ENCODE measurements around the gene FAM117A. TPM values are rescaled to one million over a fixed set of nuclear protein-coding genes. Genes with fewer than 3 reads are reported as not detected.

FAM117A gene
- total and polyA plus RNA-seq, 4 experiments from 2014 or later, result 61.2 to 102 (median 84.2) TPM

DNA sequence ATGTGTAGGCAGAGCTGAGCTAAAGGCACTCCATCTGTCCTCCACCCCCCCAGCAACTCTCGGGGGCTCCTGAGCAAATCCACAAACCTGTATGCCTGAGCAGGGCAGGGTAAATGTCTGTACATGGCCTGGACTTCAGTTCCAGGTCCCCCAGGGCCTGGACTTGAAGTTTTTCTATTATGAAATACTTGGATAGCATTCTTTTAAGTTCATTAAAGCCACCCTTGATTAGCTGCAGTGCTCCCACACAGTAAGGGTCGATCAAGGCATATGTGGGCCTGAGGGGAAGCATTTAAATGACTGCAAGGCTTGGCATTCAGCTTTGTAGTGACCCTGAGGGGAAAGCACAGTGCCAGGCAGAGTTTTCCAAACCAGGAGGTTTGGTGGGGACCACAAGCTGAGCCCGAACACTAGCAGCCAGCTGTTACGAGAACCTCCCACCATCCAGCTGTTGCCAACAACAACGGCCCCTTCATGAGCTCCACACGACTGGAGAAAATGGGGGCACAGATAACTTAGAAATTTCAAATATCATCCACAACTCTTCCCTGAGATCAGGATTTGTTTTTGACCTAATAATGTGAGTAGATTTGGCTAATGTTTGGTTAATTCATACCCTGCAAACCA lies 6.7 kb downstream of the FAM117A start:
- intact Hi-C loops (cut with micrococcal nuclease), result no loop called here
- ChIA-PET CTCF (ENCODE audit: partially characterized antibody) (interaction anchor here (0.9 to 4.2 kb wide), 8 partner anchors 10 to 240 kb away, joined by 3 to 23 read pairs (median 3); no protein-coding TSS in a partner anchor), POLR2A (ENCODE audit: partially characterized antibody) (interaction anchor here (0.8 to 14.3 kb wide), 5 partner anchors 7 to 61 kb away, joined by 3 to 427 read pairs (median 156); partner anchors contain the start of gene SLC35B1)
- H3K27me3 ChIP-seq (ENCODE audit: insufficient read depth, low read length), result no peaks in the 10 kb centered on the region
- H3K4me3 ChIP-seq (ENCODE audit: low read length in 2 of 2), result peak overlapping the region in 1 of 2 donors; percentile 5
- no peak for DNase-seq
- H3K36me3 ChIP-seq (ENCODE audit: insufficient read depth, low read length), result peaks cover 13% of the 10 kb centered on the region
- H3K4me1 Mint-ChIP-seq, result peaks cover 64 to 95% (median 84%) of the 10 kb centered on the region in 4 donors
- peaks cover 95% of the 10 kb centered on the region for H3K4me1 ChIP-seq (ENCODE audit: insufficient read depth, low read length)
- H3K27ac ChIP-seq (ENCODE audit: low read depth, low read length), result peak overlapping the region; percentile 3
- H3K27ac Mint-ChIP-seq, result peak overlapping the region; percentile 41 to 86 (median 80)
- H3K9me3 Mint-ChIP-seq, result no peaks in the 10 kb centered on the region
- no peaks in the 10 kb centered on the region for H3K27me3 Mint-ChIP-seq
- H3K9me3 ChIP-seq (ENCODE audit: control insufficient read depth in 1 of 2, low read length in 2 of 2), result no peaks in the 10 kb centered on the region
- H3K36me3 Mint-ChIP-seq, result peaks cover 23 to 75% of the 10 kb centered on the region in 2 donors
- peak overlapping the region in 3 of 8 donors; percentile 5 to 59 (median 36) for H3K4me3 Mint-ChIP-seq

DNA sequence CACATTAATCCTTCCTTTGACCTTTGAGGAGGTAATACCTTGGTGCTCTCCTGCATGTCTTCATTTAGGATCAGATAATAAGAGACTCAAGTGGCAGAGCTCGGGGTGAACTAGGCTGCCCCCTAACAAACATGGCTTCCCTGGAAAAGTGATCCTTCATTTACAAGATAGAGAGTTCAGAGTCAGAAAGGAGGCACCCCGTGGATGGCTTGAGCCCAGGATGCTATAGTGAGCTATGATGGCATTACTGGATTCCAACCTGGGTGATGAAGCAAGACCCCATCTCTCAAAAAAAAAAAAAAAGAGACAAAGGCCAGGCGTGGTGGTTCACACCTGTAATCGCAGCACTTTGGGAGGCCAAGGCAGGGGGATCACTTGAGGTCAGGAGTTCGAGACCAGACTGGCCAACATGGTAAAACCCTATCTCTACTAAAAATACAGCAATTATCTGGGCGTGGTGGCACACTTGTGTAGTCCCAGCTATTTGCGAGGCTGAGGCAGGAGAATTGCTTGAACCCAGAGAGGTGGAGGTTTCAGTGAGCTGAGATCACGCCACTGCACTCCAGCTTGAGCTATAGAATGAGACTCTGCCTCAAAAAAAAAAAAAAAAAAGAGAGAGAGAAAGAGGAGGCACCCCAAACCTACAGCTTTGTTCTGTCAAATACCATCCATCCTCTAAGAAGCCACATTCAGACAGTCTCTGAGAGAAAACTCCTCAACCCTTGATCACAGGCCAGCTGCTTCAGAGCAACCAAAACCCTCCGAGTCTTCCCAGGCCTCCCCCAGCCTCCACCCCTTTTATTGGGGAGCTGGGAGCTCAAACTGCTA lies 7.4 kb downstream of the FAM117A start:
- H3K36me3 ChIP-seq (ENCODE audit: insufficient read depth, low read length), result peaks cover 13% of the 10 kb centered on the region
- Mint-ChIP-seq H3K4me3 (peak overlapping the region in 6 of 8 donors; percentile 3 to 62 (median 46)), H3K36me3 (peaks cover 24 to 73% of the 10 kb centered on the region in 2 donors), H3K27ac (peak overlapping the region; percentile 74 to 93 (median 80)), H3K27me3 (no peaks in the 10 kb centered on the region), H3K4me1 (peaks cover 60 to 90% (median 81%) of the 10 kb centered on the region in 4 donors), H3K9me3 (no peaks in the 10 kb centered on the region)
- H3K4me1 ChIP-seq (ENCODE audit: insufficient read depth, low read length), result peaks cover 92% of the 10 kb centered on the region
- no peaks in the 10 kb centered on the region for H3K27me3 ChIP-seq (ENCODE audit: insufficient read depth, low read length)
- H3K9me3 ChIP-seq (ENCODE audit: control insufficient read depth in 1 of 2, low read length in 2 of 2), result no peaks in the 10 kb centered on the region
- H3K4me3 ChIP-seq (ENCODE audit: low read length in 2 of 2), result peak overlapping the region in 1 of 2 donors; percentile 5
- intact Hi-C loops (cut with micrococcal nuclease), result no loop called here
- DNase-seq, result no peak
- peak overlapping the region; percentile 11 for H3K27ac ChIP-seq (ENCODE audit: low read depth, low read length)
- POLR2A ChIA-PET (ENCODE audit: partially characterized antibody), result interaction anchor here (0.8 to 14.3 kb wide), 7 partner anchors 7 to 60 kb away, joined by 3 to 427 read pairs (median 6); partner anchors contain the start of gene SLC35B1
- CTCF ChIA-PET (ENCODE audit: partially characterized antibody), result interaction anchor here (0.7 to 4.2 kb wide), 11 partner anchors 9 to 419 kb away, joined by 3 to 23 read pairs (median 3); no protein-coding TSS in a partner anchor

GRCh38 chr17:49755663-49756283 lies 8.2 kb downstream of the FAM117A start:
- peak overlapping the region; percentile 44 for H3K27ac ChIP-seq (ENCODE audit: low read depth, low read length)
- H3K4me3 Mint-ChIP-seq, result peak overlapping the region in 7 of 8 donors; percentile 15 to 73 (median 54)
- no peak for DNase-seq
- H3K27me3 Mint-ChIP-seq, result no peaks in the 10 kb centered on the region
- H3K27ac Mint-ChIP-seq, result peak overlapping the region; percentile 74 to 95 (median 81)
- H3K9me3 Mint-ChIP-seq, result no peaks in the 10 kb centered on the region
- CTCF ChIA-PET (ENCODE audit: partially characterized antibody), result interaction anchor here (0.9 to 2.1 kb wide), 6 partner anchors 16 to 47 kb away, joined by 3 to 9 read pairs (median 4); no protein-coding TSS in a partner anchor
- H3K27me3 ChIP-seq (ENCODE audit: insufficient read depth, low read length), result no peaks in the 10 kb centered on the region
- H3K9me3 ChIP-seq (ENCODE audit: control insufficient read depth in 1 of 2, low read length in 2 of 2), result no peaks in the 10 kb centered on the region
- H3K4me3 ChIP-seq (ENCODE audit: low read length in 2 of 2), result no peak overlapping the region
- peaks cover 92% of the 10 kb centered on the region for H3K4me1 ChIP-seq (ENCODE audit: insufficient read depth, low read length)
- intact Hi-C loops (cut with micrococcal nuclease), result no loop called here
- H3K4me1 Mint-ChIP-seq, result peaks cover 54 to 86% (median 75%) of the 10 kb centered on the region in 4 donors
- H3K36me3 Mint-ChIP-seq, result peaks cover 22 to 69% of the 10 kb centered on the region in 2 donors
- H3K36me3 ChIP-seq (ENCODE audit: insufficient read depth, low read length), result peaks cover 13% of the 10 kb centered on the region
- POLR2A ChIA-PET (ENCODE audit: partially characterized antibody), result interaction anchor here (1.1 to 14.3 kb wide), 6 partner anchors 6 to 47 kb away, joined by 4 to 427 read pairs (median 82); partner anchors contain the start of genes FAM117A and SLC35B1

DNA sequence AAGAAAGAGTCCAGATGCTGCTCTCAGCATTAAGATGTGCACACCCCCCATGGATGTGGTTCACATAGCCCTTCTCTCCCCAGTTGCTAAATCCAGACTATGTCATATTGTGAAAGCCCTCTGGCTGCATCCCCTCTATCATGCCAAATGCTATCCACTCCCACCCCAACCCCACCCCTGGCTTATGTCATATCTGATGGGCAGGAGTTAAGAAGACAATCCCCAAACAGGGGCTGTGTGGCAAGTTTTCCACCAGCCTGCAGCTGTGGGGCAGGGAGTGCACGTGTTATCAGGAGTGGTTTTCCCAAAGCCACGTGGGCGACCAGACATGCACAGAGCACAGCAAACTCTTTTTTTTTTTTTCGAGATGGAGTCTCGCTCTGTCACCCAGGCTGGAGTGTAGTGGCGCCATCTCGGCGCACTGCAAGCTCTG lies 10.0 kb downstream of the FAM117A start:
- H3K4me1 ChIP-seq (ENCODE audit: insufficient read depth, low read length), result peaks cover 92% of the 10 kb centered on the region
- no peaks in the 10 kb centered on the region for H3K27me3 ChIP-seq (ENCODE audit: insufficient read depth, low read length)
- Mint-ChIP-seq H3K4me3 (peak overlapping the region in 6 of 8 donors; percentile 5 to 62 (median 17)), H3K27ac (peak overlapping the region; percentile 68 to 87 (median 85)), H3K36me3 (peaks cover 23 to 63% of the 10 kb centered on the region in 2 donors), H3K4me1 (peaks cover 46 to 86% (median 72%) of the 10 kb centered on the region in 4 donors), H3K27me3 (no peaks in the 10 kb centered on the region), H3K9me3 (no peaks in the 10 kb centered on the region)
- ChIA-PET POLR2A (ENCODE audit: partially characterized antibody) (interaction anchor here (1.3 to 14.3 kb wide), 4 partner anchors 4 to 13 kb away, joined by 3 to 427 read pairs (median 314); partner anchors contain the start of gene FAM117A), CTCF (ENCODE audit: partially characterized antibody) (interaction anchor here (1.5 kb wide), 1 partner anchor 27 kb away, joined by 3 read pairs; no protein-coding TSS in a partner anchor)
- no peak for DNase-seq
- no peak overlapping the region for H3K27ac ChIP-seq (ENCODE audit: low read depth, low read length)
- H3K9me3 ChIP-seq (ENCODE audit: control insufficient read depth in 1 of 2, low read length in 2 of 2), result no peaks in the 10 kb centered on the region
- H3K36me3 ChIP-seq (ENCODE audit: insufficient read depth, low read length), result peaks cover 13% of the 10 kb centered on the region
- intact Hi-C loops (cut with micrococcal nuclease), result no loop called here
- H3K4me3 ChIP-seq (ENCODE audit: low read length in 2 of 2), result no peak overlapping the region

GRCh38 chr17:49752508-49752907 lies 11.4 kb downstream of the FAM117A start:
- peaks cover 8% of the 10 kb centered on the region for H3K36me3 ChIP-seq (ENCODE audit: insufficient read depth, low read length)
- no peaks in the 10 kb centered on the region for H3K27me3 ChIP-seq (ENCODE audit: insufficient read depth, low read length)
- DNase-seq, result no peak
- intact Hi-C loops (cut with micrococcal nuclease), result no loop called here
- Mint-ChIP-seq H3K27ac (peak overlapping the region; percentile 76 to 94 (median 87)), H3K4me3 (peak overlapping the region in 4 of 8 donors; percentile 9 to 77 (median 60)), H3K9me3 (no peaks in the 10 kb centered on the region), H3K27me3 (no peaks in the 10 kb centered on the region), H3K36me3 (peaks cover 28 to 61% of the 10 kb centered on the region in 2 donors), H3K4me1 (peaks cover 53 to 89% (median 79%) of the 10 kb centered on the region in 4 donors)
- ChIA-PET POLR2A (ENCODE audit: partially characterized antibody) (interaction anchor here (1.0 to 14.3 kb wide), 7 partner anchors 7 to 44 kb away, joined by 3 to 427 read pairs (median 4); partner anchors contain the start of gene FAM117A), CTCF (ENCODE audit: partially characterized antibody) (interaction anchor here (1.0 to 3.0 kb wide), 5 partner anchors 10 to 45 kb away, joined by 3 to 11 read pairs (median 3); partner anchors contain the start of gene SLC35B1)
- H3K4me1 ChIP-seq (ENCODE audit: insufficient read depth, low read length), result peaks cover 97% of the 10 kb centered on the region
- H3K4me3 ChIP-seq (ENCODE audit: low read length in 2 of 2), result no peak overlapping the region
- H3K27ac ChIP-seq (ENCODE audit: low read depth, low read length), result no peak overlapping the region
- H3K9me3 ChIP-seq (ENCODE audit: control insufficient read depth in 1 of 2, low read length in 2 of 2), result no peaks in the 10 kb centered on the region

GRCh38 chr17:49749730-49750129 lies 14.2 kb downstream of the FAM117A start:
- intact Hi-C loops (cut with micrococcal nuclease), result no loop called here
- peaks cover 57 to 91% (median 80%) of the 10 kb centered on the region in 4 donors for H3K4me1 Mint-ChIP-seq
- peak overlapping the region in 5 of 8 donors; percentile 26 to 79 (median 43) for H3K4me3 Mint-ChIP-seq
- peaks cover 27 to 51% of the 10 kb centered on the region in 2 donors for H3K36me3 Mint-ChIP-seq
- peak overlapping the region; percentile 94 to 99 (median 97) for H3K27ac Mint-ChIP-seq
- Histone ChIP-seq H3K4me1 (ENCODE audit: insufficient read depth, low read length) (peaks cover 97% of the 10 kb centered on the region), H3K4me3 (ENCODE audit: low read length in 2 of 2) (peak overlapping the region in 1 of 2 donors; percentile 4), H3K27ac (ENCODE audit: low read depth, low read length) (peak overlapping the region; percentile 89), H3K27me3 (ENCODE audit: insufficient read depth, low read length) (no peaks in the 10 kb centered on the region), H3K9me3 (ENCODE audit: control insufficient read depth in 1 of 2, low read length in 2 of 2) (no peaks in the 10 kb centered on the region), H3K36me3 (ENCODE audit: insufficient read depth, low read length) (peaks cover 4% of the 10 kb centered on the region)
- ChIA-PET CTCF (ENCODE audit: partially characterized antibody) (interaction anchor here (1.3 to 4.4 kb wide), 2 partner anchors 10 to 41 kb away, joined by 3 to 22 read pairs; no protein-coding TSS in a partner anchor), POLR2A (ENCODE audit: partially characterized antibody) (interaction anchor here (0.9 to 8.2 kb wide), 6 partner anchors 10 to 41 kb away, joined by 3 to 314 read pairs (median 59); partner anchors contain the start of genes FAM117A, KAT7 and SLC35B1)
- DNase-seq, result no peak
- no peaks in the 10 kb centered on the region for H3K9me3 Mint-ChIP-seq
- H3K27me3 Mint-ChIP-seq, result no peaks in the 10 kb centered on the region
